GM12878 (cell line): ENCODE results near the gene ADIG. TPM values are rescaled to one million over a fixed set of nuclear protein-coding genes. Genes with fewer than 3 reads are reported as not detected.

ENCODE experiments used
- ATAC-seq: fragments of 200-7000 bp; cut with Tn5 transposase; 3 replicates; pipeline ENCODE4 v1.9.1; 2020; ENCODE audit warnings: mild to moderate bottlenecking, moderate library complexity
- BruUV-seq: library from RNA; stranded (reverse); fragments of 400-500 nt; replicated peaks from 2 replicates; lab custom pipeline; 2021; lab: Mats Ljungman, UMichigan
- CTCF ChIA-PET: fragments of 300-600 bp; sonication (Branson Sonifier 250); formaldehyde crosslinking; extraction: SDS; loops from one replicate; lab custom pipeline; 2021; ENCODE audit warnings: inconsistent platforms; lab: Yijun Ruan, JAX
- POLR2A ChIA-PET: fragments of 350-600 bp; formaldehyde crosslinking; extraction: SDS; loops from one replicate; lab custom pipeline; 2021; ENCODE audit warnings: inconsistent platforms; lab: Charles Lee
- RAD21 ChIA-PET: fragments of 300-600 bp; sonication (Branson Sonifier 250); formaldehyde crosslinking; loops from one replicate; lab custom pipeline; 2023; ENCODE audit warnings: antibody characterized with exemption; ENCODE audit not compliant: unreplicated experiment; lab: Charles Lee
- SMC1A ChIA-PET: fragments of 300-600 bp; sonication (Branson Sonifier 250); formaldehyde crosslinking; loops from one replicate; lab custom pipeline; 2023; ENCODE audit not compliant: unreplicated experiment, uncharacterized antibody; lab: Charles Lee
- DNase-seq: peaks from one replicate; pipeline ENCODE4 v3.0.0-alpha.2; 2011; ENCODE audit warnings: low read depth, low spot score
- FAIRE-seq: peaks from 3 replicates; lab custom pipeline; 2011; peaks lifted over from hg19 to GRCh38; lab: Jason Lieb, UNC
- H2AFZ ChIP-seq: 2 replicates; pipeline ENCODE4 v1.6.0; 2011; ENCODE audit warnings: low read depth, low read length, control low read depth; ENCODE audit not compliant: control insufficient read depth
- H3K27ac ChIP-seq: 2 replicates; pipeline ENCODE4 v1.5.1; 2011; ENCODE audit warnings: control low read depth; ENCODE audit not compliant: control insufficient read depth, insufficient read depth
- H3K27me3 ChIP-seq, 2 experiments: replicated peaks in 1 of 2; 2 replicates each; pipeline versions ENCODE4 v1.6.0 to v1.6.1; 2011; ENCODE audit warnings: low read length in 1 of 2; ENCODE audit not compliant: control insufficient read depth in 2 of 2, insufficient read depth in 2 of 2
- H3K36me3 ChIP-seq, 2 experiments: 2 replicates each; pipeline ENCODE4 v1.5.1; 2011; ENCODE audit warnings: low read length in 1 of 2; ENCODE audit not compliant: control insufficient read depth in 2 of 2, insufficient read depth in 2 of 2
- H3K4me1 ChIP-seq: 2 replicates; pipeline ENCODE4 v1.6.1; 2011; ENCODE audit warnings: mild to moderate bottlenecking, low read length, moderate library complexity, mixed read lengths; ENCODE audit not compliant: control insufficient read depth, insufficient read depth
- H3K4me2 ChIP-seq: 2 replicates; pipeline ENCODE4 v1.6.0; 2011; ENCODE audit warnings: control low read depth; ENCODE audit not compliant: control insufficient read depth, insufficient read depth
- H3K4me3 ChIP-seq: fragments of 200-600 bp; sonication (generic); 2 replicates; pipeline ENCODE4 v1.5.1; 2016
- H3K79me2 ChIP-seq: 2 replicates; pipeline ENCODE4 v1.6.0; 2011; ENCODE audit warnings: low read length; ENCODE audit not compliant: control insufficient read depth, insufficient read depth
- H3K9ac ChIP-seq: 2 replicates; pipeline ENCODE4 v1.8.0; 2011; ENCODE audit warnings: low read length, control low read depth, mixed read lengths; ENCODE audit not compliant: control insufficient read depth, insufficient read depth
- H3K9me3 ChIP-seq: replicated peaks from 3 replicates; pipeline ENCODE4 v1.5.1; 2011; ENCODE audit warnings: mild to moderate bottlenecking, low read length; ENCODE audit not compliant: control insufficient read depth, insufficient read depth
- H4K20me1 ChIP-seq: 2 replicates; pipeline ENCODE4 v1.6.0; 2011; ENCODE audit not compliant: control insufficient read depth, insufficient read depth
- BCL11A ChIP-seq: IDR thresholded peaks from 2 replicates; pipeline ENCODE4 v1.6.1; 2011; ENCODE audit warnings: low read depth, low read length
- BCLAF1 ChIP-seq: fragments of 450-650 bp; IDR thresholded peaks from 2 replicates; pipeline ENCODE4 v1.6.1; 2017; ENCODE audit warnings: antibody characterized with exemption, mild to moderate bottlenecking, moderate library complexity
- EED ChIP-seq: sonication (generic); IDR thresholded peaks from 2 replicates; pipeline ENCODE4 v1.6.1; 2016; ENCODE audit warnings: antibody characterized with exemption, low read depth
- FOS ChIP-seq: IDR thresholded peaks from 3 replicates; pipeline ENCODE4 v1.6.1; 2011; ENCODE audit warnings: borderline replicate concordance; ENCODE audit not compliant: insufficient read length; ENCODE audit errors: extremely low read depth
- PAX8 ChIP-seq: fragments of 450-650 bp; IDR thresholded peaks from 2 replicates; pipeline ENCODE4 v1.6.1; 2017; ENCODE audit warnings: mild to moderate bottlenecking, moderate library complexity
- POLR2AphosphoS5 ChIP-seq: IDR thresholded peaks from 2 replicates; pipeline ENCODE4 v1.6.1; 2011; ENCODE audit warnings: mild to moderate bottlenecking, low read length, inconsistent platforms
- RAD21 ChIP-seq: IDR thresholded peaks from 2 replicates; pipeline ENCODE4 v1.6.1; 2011; ENCODE audit warnings: mild to moderate bottlenecking, low read depth, low read length, moderate library complexity; ENCODE audit not compliant: insufficient read depth
- SMAD5 ChIP-seq: IDR thresholded peaks from 2 replicates; pipeline ENCODE4 v1.6.1; 2016; ENCODE audit warnings: antibody characterized with exemption, low read depth
- SMARCA5 ChIP-seq: fragments of 450-650 bp; IDR thresholded peaks from 2 replicates; pipeline ENCODE4 v1.6.1; 2017; ENCODE audit warnings: mild to moderate bottlenecking
- SP1 ChIP-seq: IDR thresholded peaks from one replicate; pipeline ENCODE4 v1.6.1; 2011; ENCODE audit warnings: low read depth, low read length
- SREBF1 ChIP-seq: IDR thresholded peaks from 2 replicates; pipeline ENCODE4 v1.6.1; 2012; ENCODE audit warnings: mild to moderate bottlenecking, low read length
- SREBF2 ChIP-seq: IDR thresholded peaks from 2 replicates; pipeline ENCODE4 v1.6.1; 2012; ENCODE audit warnings: mild to moderate bottlenecking, low read length
- SUPT20H ChIP-seq: IDR thresholded peaks from 2 replicates; pipeline ENCODE4 v1.6.1; 2011; ENCODE audit warnings: low read depth, mild to moderate bottlenecking, low read length, moderate library complexity, borderline replicate concordance; ENCODE audit not compliant: control insufficient read depth
- SUZ12 ChIP-seq: fragments of 200-600 bp; sonication (generic); IDR thresholded peaks from one replicate; pipeline ENCODE4 v1.6.1; 2018; ENCODE audit warnings: antibody characterized with exemption, mild to moderate bottlenecking; ENCODE audit not compliant: unreplicated experiment
- YBX1 ChIP-seq: fragments of 450-650 bp; IDR thresholded peaks from 2 replicates; pipeline ENCODE4 v1.6.1; 2016; ENCODE audit warnings: antibody characterized with exemption
- WGBS: methylation state at CpG from one replicate; pipeline ENCODE4 v1.1.6; 2016; ENCODE audit warnings: low lambda C conversion rate; ENCODE audit not compliant: insufficient replicate concordance, insufficient coverage; ENCODE audit errors: missing lambda C conversion rate; 5-methylcytosine and 5-hydroxymethylcytosine counted together
- in situ Hi-C: fragments of 300-500 bp; cut with MboI; formaldehyde crosslinking; loops from 9 replicates; pipeline ENCODE4 v1.14.3; 2018; ENCODE audit warnings: mixed read lengths
- intact Hi-C: fragments of 100-400 bp; cut with micrococcal nuclease; formaldehyde crosslinking; loops from one replicate; pipeline ENCODE4 v1.14.2; 2022; ENCODE audit not compliant: unreplicated experiment
- polyA plus RNA-seq, 11 experiments: library from polyadenylated mRNA; depleted of rRNA in 4 of 11; unstranded in 6 of 11; stranded (reverse) in 5 of 11; fragments of >200 nt; fragmentation: Nextera tagmentation in 4 of 11; fragmentation: Illumina TruSeq in 1 of 11; extraction: Ambion mirVana in 4 of 11; extraction: Trizol in 1 of 11; gene quantifications; 1 replicate in 1 of 11; 2 replicates in 10 of 11; pipeline versions ENCODE4 v1.2.1 to v1.2.3, GENCODE V29; 2011 to 2016; ENCODE audit warnings: inconsistent platforms in 2 of 11, missing spikeins in 2 of 11, low read depth in 1 of 11
- total RNA-seq, 4 experiments: library from RNA; depleted of rRNA in 3 of 4; stranded (reverse); fragments of >200 nt in 3 of 4; fragmentation: Illumina TruSeq in 1 of 4; extraction: Trizol in 1 of 4; gene quantifications; 2 replicates each; pipeline versions ENCODE4 v1.2.1 to v1.2.3, GENCODE V29; 2013 to 2021
- TF ChIP-seq, protein P1 (sequence below): IDR thresholded peaks from 2 replicates; pipeline ENCODE4 v1.6.1; 2012; ENCODE audit warnings: low read depth, low read length, improper control_type of control experiment

The ADIG gene
- total and polyA plus RNA-seq, 10 of the 15 experiments (the other 5 are each of a cell fraction or from before 2014, with no cell fraction given) = not detected

- no peak for DNase-seq
- intact Hi-C loops (no loop called here), in situ Hi-C loops (no loop called here)
- Histone ChIP-seq H3K9me3 (no peaks in the 10 kb centered on the region), H3K36me3 (no peaks in the 10 kb centered on the region), H4K20me1 (no peaks in the 10 kb centered on the region), H3K4me1 (no peaks in the 10 kb centered on the region), H3K27ac (no peak overlapping the region), H3K4me2 (no peak overlapping the region), H3K4me3 (no peak overlapping the region), H2AFZ (no peak overlapping the region), H3K79me2 (no peaks in the 10 kb centered on the region), H3K27me3 (peaks cover 0 to 3% of the 10 kb centered on the region in 2 experiments; a peak in 2 of 4 replicates), H3K9ac (no peak overlapping the region)
- no peak for TF ChIP-seq SP1
- no peak for TF ChIP-seq SUZ12
- TF ChIP-seq SREBF1 = no peak
- TF ChIP-seq POLR2AphosphoS5 = no peak
- TF ChIP-seq SREBF2 = no peak
- TF ChIP-seq EED = no peak
- TF ChIP-seq SMAD5 = no peak
- no peak for TF ChIP-seq SMARCA5
- RAD21 ChIA-PET = no interaction called here
- FAIRE-seq = no peak
- SMC1A ChIA-PET = no interaction called here
- CTCF ChIA-PET = no interaction called here
- 26% methylated on average over 4 of the region's 4 CpGs for WGBS
- no peak for ATAC-seq
- no TSS peak for BruUV-seq
- POLR2A ChIA-PET = no interaction called here
Measured at GRCh38 chr20:38617830-38618196, 36.8 kb downstream of the ADIG start.

- no TSS peak for BruUV-seq
- intact Hi-C loops = no loop called here
Measured at GRCh38 chr20:38620441-38620840, 39.4 kb downstream of the ADIG start.

More at GRCh38 chr20:38620441-38620840, 39.4 kb downstream of the ADIG start:
- Histone ChIP-seq H4K20me1 (no peaks in the 10 kb centered on the region), H3K9me3 (no peaks in the 10 kb centered on the region), H3K27ac (no peak overlapping the region), H3K9ac (no peak overlapping the region), H3K4me3 (no peak overlapping the region), H3K79me2 (no peaks in the 10 kb centered on the region), H3K27me3 (no peaks in the 10 kb centered on the region), H3K4me1 (no peaks in the 10 kb centered on the region), H2AFZ (no peak overlapping the region), H3K4me2 (no peak overlapping the region), H3K36me3 (no peaks in the 10 kb centered on the region)
- no peak for DNase-seq
- TF ChIP-seq YBX1 (no peak), SUPT20H (no peak), PAX8 (no peak), BCL11A (no peak), FOS (no peak), RAD21 (no peak), SMAD5 (no peak), BCLAF1 (no peak), SP1 (no peak)
- TF ChIP-seq, protein P1, sequence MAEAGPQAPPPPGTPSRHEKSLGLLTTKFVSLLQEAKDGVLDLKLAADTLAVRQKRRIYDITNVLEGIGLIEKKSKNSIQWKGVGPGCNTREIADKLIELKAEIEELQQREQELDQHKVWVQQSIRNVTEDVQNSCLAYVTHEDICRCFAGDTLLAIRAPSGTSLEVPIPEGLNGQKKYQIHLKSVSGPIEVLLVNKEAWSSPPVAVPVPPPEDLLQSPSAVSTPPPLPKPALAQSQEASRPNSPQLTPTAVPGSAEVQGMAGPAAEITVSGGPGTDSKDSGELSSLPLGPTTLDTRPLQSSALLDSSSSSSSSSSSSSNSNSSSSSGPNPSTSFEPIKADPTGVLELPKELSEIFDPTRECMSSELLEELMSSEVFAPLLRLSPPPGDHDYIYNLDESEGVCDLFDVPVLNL = no peak
- POLR2A ChIA-PET = no interaction called here
- FAIRE-seq = no peak
- in situ Hi-C loops = no loop called here
- SMC1A ChIA-PET = no interaction called here
- RAD21 ChIA-PET = no interaction called here
- CTCF ChIA-PET = interaction anchor here (0.6 kb wide), 1 partner anchor 1135 kb away, joined by 4 read pairs; no protein-coding TSS in a partner anchor
- whole genome bisulfite sequencing = 39% methylated on average over 9 of the region's 9 CpGs
- ATAC-seq = no peak
